T-helper 1 cell treated with Interleukin-12 subunit alpha and Interleukin-12 subunit beta and Interleukin-4 antibody, amounts not matched to agents 30 ng/mL and 1 ng/mL, for 36 hours (primary cell): ENCODE data around the gene TDRKH. TPM values are rescaled to one million over a fixed set of nuclear protein-coding genes. Genes with fewer than 3 reads are reported as not detected.
"Not testable (repeated sequence)": the region's sequence is repeated elsewhere in the genome, so short reads cannot be mapped to it uniquely, and the experiment has no call there.

Experiments used
- intact Hi-C: fragments of 100-400 bp; cut with micrococcal nuclease; formaldehyde crosslinking; loops from one replicate; pipeline ENCODE4 v1.15.1; 2024
- total RNA-seq: library from RNA; stranded (reverse); gene quantifications from 2 replicates; pipeline ENCODE4 v1.2.3, GENCODE V29; 2022

The TDRKH gene
- total RNA-seq, 1 donor from 2014 or later, result 20.3 TPM

GRCh38 chr1:151768351-151769066, 21.8 kb downstream of the TDRKH start:
- intact Hi-C loops, result not testable (repeated sequence)

GRCh38 chr1:151763990-151764389, 26.3 kb downstream of the TDRKH start:
- intact Hi-C loops, result loop anchor here (1.0 to 2.0 kb wide), 9 partner anchors 26 to 483 kb away; partner anchors contain the start of genes PI4KB, RFX5, RIIAD1 and TDRKH

- intact Hi-C loops, result loop anchor here (1.0 to 2.0 kb wide), 9 partner anchors 27 to 482 kb away; partner anchors contain the start of genes PI4KB, RFX5, RIIAD1 and TDRKH
These were observed 27.1 kb downstream of the TDRKH start, which contains the start of gene MRPL9 for GRCh38 chr1:151762941-151763921. Gene MRPL9 (minus strand): TSS chr1:151763496. CDS start chr1:151763479, 17 bp downstream.

GRCh38 chr1:151760597-151761385, 29.5 kb downstream of the TDRKH start:
- intact Hi-C loops, result loop anchor here (1.0 kb wide), 1 partner anchor 11 kb away; no protein-coding TSS in a partner anchor

GRCh38 chr1:151759241-151759640, 31.1 kb downstream of the TDRKH start:
- intact Hi-C loops, result no loop called here

GRCh38 chr1:151756291-151756690, 34.0 kb downstream of the TDRKH start:
- intact Hi-C loops, result no loop called here

GRCh38 chr1:151741516-151741915, 48.8 kb downstream of the TDRKH start:
- intact Hi-C loops, result no loop called here

GRCh38 chr1:151739590-151740355, 50.5 kb downstream of the TDRKH start:
- intact Hi-C loops, result no loop called here

GRCh38 chr1:151737479-151737878, 52.8 kb downstream of the TDRKH start:
- intact Hi-C loops, result no loop called here

GRCh38 chr1:151737026-151737425, 53.3 kb downstream of the TDRKH start:
- intact Hi-C loops, result no loop called here

GRCh38 chr1:151733995-151734394, 56.3 kb downstream of the TDRKH start:
- intact Hi-C loops, result not testable (repeated sequence)

- intact Hi-C loops, result no loop called here
These were observed 57.2 kb downstream of the TDRKH start for GRCh38 chr1:151733126-151733525.

- intact Hi-C loops, result no loop called here
These were observed 60.4 kb downstream of the TDRKH start for GRCh38 chr1:151729966-151730291.

GRCh38 chr1:151729157-151729965, 60.9 kb downstream of the TDRKH start:
- intact Hi-C loops, result no loop called here

GRCh38 chr1:151728151-151729054, 61.9 kb downstream of the TDRKH start:
- intact Hi-C loops, result no loop called here

GRCh38 chr1:151723726-151724370, 66.5 kb downstream of the TDRKH start:
- intact Hi-C loops, result loop anchor here (5.0 kb wide), 2 partner anchors 113 to 267 kb away; partner anchors contain the start of genes C2CD4D and POGZ
